DND-41 (cell line): ENCODE results near the gene TCERG1L.

Source experiments
- EZH2 ChIP-seq: IDR thresholded peaks from 3 replicates; pipeline ENCODE4 v1.6.1; 2012; ENCODE audit warnings: borderline replicate concordance, low read depth, mild to moderate bottlenecking, moderate library complexity, low read length, inconsistent platforms; ENCODE audit not compliant: severe bottlenecking
- TF ChIP-seq, protein P1 (sequence below): IDR thresholded peaks from 2 replicates; pipeline ENCODE4 v1.5.1; 2012; ENCODE audit warnings: borderline replicate concordance, low read length, moderate library complexity, mild to moderate bottlenecking; ENCODE audit not compliant: poor library complexity, severe bottlenecking; ENCODE audit errors: extremely low read depth

DNA sequence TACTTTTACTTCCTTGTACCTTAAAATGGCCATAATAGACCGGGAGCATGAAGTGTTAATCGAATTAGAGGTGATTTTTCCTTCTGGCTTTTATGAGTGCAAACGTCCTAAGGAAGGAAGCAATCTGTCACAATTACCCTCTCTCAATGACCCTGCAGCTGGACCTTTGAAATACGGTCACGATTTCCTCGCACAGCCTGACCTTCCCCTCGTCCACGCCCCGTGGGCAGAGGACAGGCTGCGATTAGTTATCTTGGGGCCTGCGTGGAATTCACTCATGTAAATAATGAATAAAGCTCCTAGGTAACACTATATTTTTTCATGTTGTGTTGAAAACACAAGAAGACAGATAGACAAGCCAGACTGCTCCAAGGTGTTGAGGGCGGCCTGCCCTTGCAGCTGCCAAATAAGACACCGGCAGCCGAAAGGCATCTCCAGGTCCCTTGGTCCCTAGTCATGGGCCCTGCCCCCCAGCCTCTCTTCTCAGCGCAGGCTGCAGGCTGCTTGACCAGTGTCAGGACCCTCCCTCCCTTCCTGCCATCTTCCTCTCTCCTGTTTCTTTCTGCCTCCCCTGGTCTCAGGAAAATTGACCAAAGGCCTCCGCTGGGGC is 199.9 kb downstream of the TCERG1L start:
- TF ChIP-seq, protein P1, sequence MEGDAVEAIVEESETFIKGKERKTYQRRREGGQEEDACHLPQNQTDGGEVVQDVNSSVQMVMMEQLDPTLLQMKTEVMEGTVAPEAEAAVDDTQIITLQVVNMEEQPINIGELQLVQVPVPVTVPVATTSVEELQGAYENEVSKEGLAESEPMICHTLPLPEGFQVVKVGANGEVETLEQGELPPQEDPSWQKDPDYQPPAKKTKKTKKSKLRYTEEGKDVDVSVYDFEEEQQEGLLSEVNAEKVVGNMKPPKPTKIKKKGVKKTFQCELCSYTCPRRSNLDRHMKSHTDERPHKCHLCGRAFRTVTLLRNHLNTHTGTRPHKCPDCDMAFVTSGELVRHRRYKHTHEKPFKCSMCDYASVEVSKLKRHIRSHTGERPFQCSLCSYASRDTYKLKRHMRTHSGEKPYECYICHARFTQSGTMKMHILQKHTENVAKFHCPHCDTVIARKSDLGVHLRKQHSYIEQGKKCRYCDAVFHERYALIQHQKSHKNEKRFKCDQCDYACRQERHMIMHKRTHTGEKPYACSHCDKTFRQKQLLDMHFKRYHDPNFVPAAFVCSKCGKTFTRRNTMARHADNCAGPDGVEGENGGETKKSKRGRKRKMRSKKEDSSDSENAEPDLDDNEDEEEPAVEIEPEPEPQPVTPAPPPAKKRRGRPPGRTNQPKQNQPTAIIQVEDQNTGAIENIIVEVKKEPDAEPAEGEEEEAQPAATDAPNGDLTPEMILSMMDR = no peak
- TF ChIP-seq EZH2 = no peak
